Sigmoid colon (tissue), 4 donors: Measurements from ENCODE around the gene ACBD6.

Experiments
- CTCF ChIP-seq, 4 experiments: fragments of 450-650 bp in 3 of 4; fragments of 200-600 bp in 1 of 4; IDR thresholded peaks; one replicate each; pipeline ENCODE4 v1.5.1; 2016 to 2019; ENCODE audit warnings: antibody characterized with exemption in 4 of 4, mild to moderate bottlenecking in 3 of 4, moderate library complexity in 2 of 4
- EP300 ChIP-seq, 4 donors: sonication (generic); formaldehyde crosslinking; IDR thresholded peaks; one replicate each; pipeline ENCODE4 v1.6.1; 2017; ENCODE audit warnings: antibody characterized with exemption in 4 of 4
- POLR2A ChIP-seq, 2 donors: fragments of 450-650 bp; IDR thresholded peaks; one replicate each; pipeline ENCODE4 v1.6.1; 2016; ENCODE audit warnings: antibody characterized with exemption in 2 of 2, mild to moderate bottlenecking in 2 of 2, moderate library complexity in 2 of 2

- no peak for TF ChIP-seq EP300 (IDR thresholded peaks at IDR 0.05)
- peak in 3 of 4 experiments; percentile 14 to 57 (median 36) for TF ChIP-seq CTCF (IDR thresholded peaks at IDR 0.05)
- TF ChIP-seq POLR2A (IDR thresholded peaks at IDR 0.05), result no peak
These were observed 86.3 kb downstream of the ACBD6 start for GRCh38 chr1:180415985-180416633.
